ENCODE results near the gene PDZRN4.

DNA sequence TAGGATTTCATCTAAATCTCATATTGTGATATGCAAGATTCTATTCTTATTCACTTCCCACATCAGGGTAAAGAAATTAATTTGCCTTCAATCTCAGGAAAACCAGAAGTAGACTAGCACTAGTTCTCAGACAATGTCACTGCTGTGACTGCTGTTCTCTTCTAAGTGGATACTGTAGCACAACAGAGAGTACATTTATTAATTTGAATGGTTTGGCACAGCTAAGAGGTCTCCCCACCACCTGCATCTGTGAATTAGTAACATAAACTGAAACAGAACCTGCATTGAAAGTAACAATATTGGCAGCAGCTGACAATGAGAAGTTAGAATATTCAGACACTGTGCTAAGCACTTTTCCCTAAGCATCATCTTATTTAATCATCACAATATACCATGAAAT is 253.1 kb downstream of the PDZRN4 start:
- TF ChIP-seq, protein P1, sequence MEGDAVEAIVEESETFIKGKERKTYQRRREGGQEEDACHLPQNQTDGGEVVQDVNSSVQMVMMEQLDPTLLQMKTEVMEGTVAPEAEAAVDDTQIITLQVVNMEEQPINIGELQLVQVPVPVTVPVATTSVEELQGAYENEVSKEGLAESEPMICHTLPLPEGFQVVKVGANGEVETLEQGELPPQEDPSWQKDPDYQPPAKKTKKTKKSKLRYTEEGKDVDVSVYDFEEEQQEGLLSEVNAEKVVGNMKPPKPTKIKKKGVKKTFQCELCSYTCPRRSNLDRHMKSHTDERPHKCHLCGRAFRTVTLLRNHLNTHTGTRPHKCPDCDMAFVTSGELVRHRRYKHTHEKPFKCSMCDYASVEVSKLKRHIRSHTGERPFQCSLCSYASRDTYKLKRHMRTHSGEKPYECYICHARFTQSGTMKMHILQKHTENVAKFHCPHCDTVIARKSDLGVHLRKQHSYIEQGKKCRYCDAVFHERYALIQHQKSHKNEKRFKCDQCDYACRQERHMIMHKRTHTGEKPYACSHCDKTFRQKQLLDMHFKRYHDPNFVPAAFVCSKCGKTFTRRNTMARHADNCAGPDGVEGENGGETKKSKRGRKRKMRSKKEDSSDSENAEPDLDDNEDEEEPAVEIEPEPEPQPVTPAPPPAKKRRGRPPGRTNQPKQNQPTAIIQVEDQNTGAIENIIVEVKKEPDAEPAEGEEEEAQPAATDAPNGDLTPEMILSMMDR (conservative IDR thresholded peaks at IDR 0.05; ENCODE audit: low read depth in 2 of 2), result no peak
- no peak for TF ChIP-seq EZH2 (IDR thresholded peaks at IDR 0.05; ENCODE audit: low read depth, unreplicated experiment)
- TF ChIP-seq, protein P2, sequence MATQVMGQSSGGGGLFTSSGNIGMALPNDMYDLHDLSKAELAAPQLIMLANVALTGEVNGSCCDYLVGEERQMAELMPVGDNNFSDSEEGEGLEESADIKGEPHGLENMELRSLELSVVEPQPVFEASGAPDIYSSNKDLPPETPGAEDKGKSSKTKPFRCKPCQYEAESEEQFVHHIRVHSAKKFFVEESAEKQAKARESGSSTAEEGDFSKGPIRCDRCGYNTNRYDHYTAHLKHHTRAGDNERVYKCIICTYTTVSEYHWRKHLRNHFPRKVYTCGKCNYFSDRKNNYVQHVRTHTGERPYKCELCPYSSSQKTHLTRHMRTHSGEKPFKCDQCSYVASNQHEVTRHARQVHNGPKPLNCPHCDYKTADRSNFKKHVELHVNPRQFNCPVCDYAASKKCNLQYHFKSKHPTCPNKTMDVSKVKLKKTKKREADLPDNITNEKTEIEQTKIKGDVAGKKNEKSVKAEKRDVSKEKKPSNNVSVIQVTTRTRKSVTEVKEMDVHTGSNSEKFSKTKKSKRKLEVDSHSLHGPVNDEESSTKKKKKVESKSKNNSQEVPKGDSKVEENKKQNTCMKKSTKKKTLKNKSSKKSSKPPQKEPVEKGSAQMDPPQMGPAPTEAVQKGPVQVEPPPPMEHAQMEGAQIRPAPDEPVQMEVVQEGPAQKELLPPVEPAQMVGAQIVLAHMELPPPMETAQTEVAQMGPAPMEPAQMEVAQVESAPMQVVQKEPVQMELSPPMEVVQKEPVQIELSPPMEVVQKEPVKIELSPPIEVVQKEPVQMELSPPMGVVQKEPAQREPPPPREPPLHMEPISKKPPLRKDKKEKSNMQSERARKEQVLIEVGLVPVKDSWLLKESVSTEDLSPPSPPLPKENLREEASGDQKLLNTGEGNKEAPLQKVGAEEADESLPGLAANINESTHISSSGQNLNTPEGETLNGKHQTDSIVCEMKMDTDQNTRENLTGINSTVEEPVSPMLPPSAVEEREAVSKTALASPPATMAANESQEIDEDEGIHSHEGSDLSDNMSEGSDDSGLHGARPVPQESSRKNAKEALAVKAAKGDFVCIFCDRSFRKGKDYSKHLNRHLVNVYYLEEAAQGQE (IDR thresholded peaks at IDR 0.05; ENCODE audit: unreplicated experiment), result no peak
- no peak for TF ChIP-seq ZNF114 (CRISPR knock-in tag; IDR thresholded peaks at IDR 0.05)
- no peak for TF ChIP-seq POLR2AphosphoS5 (IDR thresholded peaks at IDR 0.05; ENCODE audit: low read depth)
- TF ChIP-seq CREB1 (CRISPR knock-in tag; IDR thresholded peaks at IDR 0.05; ENCODE audit: low read depth), result no peak
- TF ChIP-seq JUNB (IDR thresholded peaks at IDR 0.05; ENCODE audit: unreplicated experiment), result no peak
- no peak for TF ChIP-seq EZH2phosphoT487 (IDR thresholded peaks at IDR 0.05; ENCODE audit: unreplicated experiment)
- TF ChIP-seq STAT1 (IDR thresholded peaks at IDR 0.05; ENCODE audit: unreplicated experiment), result no peak
- TF ChIP-seq ZNF331 (CRISPR knock-in tag; IDR thresholded peaks at IDR 0.05; ENCODE audit: low read depth), result no peak
- TF ChIP-seq NANOG (IDR thresholded peaks at IDR 0.05; ENCODE audit: borderline replicate concordance), result no peak
